WERI-Rb-1 (cell line): ENCODE measurements around the gene GTF2A1L.

Experiments used
- DNase-seq: peaks from one replicate; pipeline ENCODE4 v3.0.0-alpha.2; 2020
- H3K27ac ChIP-seq: fragments of 250-450 bp; sonication (Bioruptor Pico); 2 replicates; pipeline ENCODE4 v1.5.1; 2020; ENCODE audit warnings: mild to moderate bottlenecking, moderate library complexity
- H3K27me3 ChIP-seq: fragments of 250-450 bp; sonication (Bioruptor Pico); 2 replicates; pipeline ENCODE4 v1.5.1; 2021; ENCODE audit warnings: mild to moderate bottlenecking, low read depth, moderate library complexity; ENCODE audit not compliant: insufficient read depth, severe bottlenecking
- H3K36me3 ChIP-seq: fragments of 250-450 bp; sonication (Bioruptor Pico); 2 replicates; pipeline ENCODE4 v1.5.1; 2020; ENCODE audit warnings: mild to moderate bottlenecking, moderate library complexity
- H3K4me3 ChIP-seq: 2 replicates; pipeline ENCODE4 v1.5.1; 2011; ENCODE audit warnings: low read depth, mild to moderate bottlenecking, control low read depth, low read length
- H3K9me3 ChIP-seq: fragments of 250-450 bp; sonication (Bioruptor Pico); 2 replicates; pipeline ENCODE4 v1.5.1; 2021; ENCODE audit warnings: mild to moderate bottlenecking, moderate library complexity; ENCODE audit not compliant: severe bottlenecking
- CTCF ChIP-seq: IDR thresholded peaks from 2 replicates; pipeline ENCODE4 v1.5.1; 2011; ENCODE audit warnings: low read depth, mild to moderate bottlenecking, control low read depth, inconsistent platforms, low read length

GTF2A1L gene

DNA sequence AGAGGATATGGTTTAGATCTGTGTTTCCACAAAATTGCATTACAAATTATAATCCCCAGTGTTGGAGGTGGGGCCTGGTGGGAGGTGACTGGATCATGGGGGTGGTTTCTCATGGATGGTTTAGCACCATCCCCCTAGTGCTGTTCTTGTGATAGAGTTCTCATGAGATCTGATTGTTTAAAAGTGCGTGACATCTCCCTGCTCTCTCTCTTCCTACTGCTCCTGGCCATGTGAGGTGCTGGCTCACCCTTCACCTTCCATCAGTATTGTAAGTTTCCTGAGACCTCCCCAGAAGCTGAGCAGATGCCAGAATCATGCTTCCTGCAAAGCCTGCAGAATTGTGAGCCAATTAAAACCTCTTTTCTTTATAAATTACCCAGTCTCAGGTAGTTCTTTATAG lies 104.7 kb downstream of the GTF2A1L start:
- no peak overlapping the region for H3K4me3 ChIP-seq
- no peaks in the 10 kb centered on the region for H3K27me3 ChIP-seq
- H3K9me3 ChIP-seq: no peaks in the 10 kb centered on the region
- no peak for TF ChIP-seq CTCF
- H3K27ac ChIP-seq: no peak overlapping the region
- DNase-seq: no peak
- no peaks in the 10 kb centered on the region for H3K36me3 ChIP-seq

- H3K27ac ChIP-seq: no peak overlapping the region
- H3K36me3 ChIP-seq: no peaks in the 10 kb centered on the region
- DNase-seq: no peak
- no peaks in the 10 kb centered on the region for H3K9me3 ChIP-seq
- H3K27me3 ChIP-seq: no peaks in the 10 kb centered on the region
- TF ChIP-seq CTCF: no peak
- H3K4me3 ChIP-seq: no peak overlapping the region
These were observed 105.5 kb downstream of the GTF2A1L start for GRCh38 chr2:48723129-48723528.

- H3K27me3 ChIP-seq: no peaks in the 10 kb centered on the region
- no peak for DNase-seq
- no peak for TF ChIP-seq CTCF
- H3K9me3 ChIP-seq: no peaks in the 10 kb centered on the region
- no peaks in the 10 kb centered on the region for H3K36me3 ChIP-seq
- no peak overlapping the region for H3K4me3 ChIP-seq
- no peak overlapping the region for H3K27ac ChIP-seq
These were observed 106.6 kb downstream of the GTF2A1L start for GRCh38 chr2:48724278-48724677.

GRCh38 chr2:48725696-48726494 lies 108.2 kb downstream of the GTF2A1L start:
- no peak overlapping the region for H3K27ac ChIP-seq
- no peaks in the 10 kb centered on the region for H3K36me3 ChIP-seq
- DNase-seq: peak; percentile 37
- H3K4me3 ChIP-seq: no peak overlapping the region
- TF ChIP-seq CTCF: peak; percentile 37; the same call in 1 of the 2 replicates
- no peaks in the 10 kb centered on the region for H3K9me3 ChIP-seq
- no peaks in the 10 kb centered on the region for H3K27me3 ChIP-seq

DNA sequence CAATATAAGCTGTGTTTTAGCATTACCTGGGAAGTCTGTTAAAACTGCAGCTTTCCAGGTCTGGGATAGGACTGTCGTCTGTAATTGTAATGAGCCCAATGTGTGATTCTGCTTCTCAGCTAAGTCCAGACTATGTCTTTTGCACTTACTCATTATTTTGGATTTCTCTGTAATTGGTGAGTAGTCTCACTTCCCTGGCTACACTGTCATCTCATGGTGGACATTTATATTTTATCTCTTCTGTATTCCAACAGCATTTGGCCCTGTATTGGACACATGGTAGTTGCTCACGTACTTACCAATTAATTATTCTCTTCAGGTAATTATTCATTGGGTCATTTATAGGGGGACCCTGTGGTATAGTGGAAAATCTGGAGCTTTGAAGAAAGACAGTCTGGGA lies 109.9 kb downstream of the GTF2A1L start:
- no peaks in the 10 kb centered on the region for H3K36me3 ChIP-seq
- no peaks in the 10 kb centered on the region for H3K27me3 ChIP-seq
- DNase-seq: no peak
- no peaks in the 10 kb centered on the region for H3K9me3 ChIP-seq
- H3K27ac ChIP-seq: no peak overlapping the region
- 0 out of 2 replicates have a peak, but pooled peaks have one; percentile 24 for TF ChIP-seq CTCF
- H3K4me3 ChIP-seq: no peak overlapping the region

DNA sequence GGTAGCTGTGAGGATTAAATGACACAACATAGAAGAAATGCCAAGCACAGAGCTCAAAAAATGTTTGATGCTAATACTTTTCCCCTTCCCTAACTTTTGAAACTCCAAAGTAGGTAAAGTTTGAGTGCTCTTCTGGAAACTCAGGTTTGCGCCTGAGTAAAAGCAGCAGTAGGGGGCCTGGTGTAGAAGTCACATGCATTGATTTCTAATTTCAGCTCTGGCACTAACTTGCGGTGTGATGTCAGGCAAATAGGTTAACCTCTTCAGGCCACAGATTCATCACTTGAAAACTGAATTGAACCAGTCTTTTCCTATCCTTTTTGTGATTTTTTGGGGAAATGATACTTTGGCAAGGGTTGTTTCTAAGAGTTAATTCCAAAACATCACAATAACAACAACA lies 110.6 kb downstream of the GTF2A1L start:
- no peak for DNase-seq
- Histone ChIP-seq H3K9me3 (no peaks in the 10 kb centered on the region), H3K27me3 (no peaks in the 10 kb centered on the region), H3K4me3 (no peak overlapping the region), H3K27ac (no peak overlapping the region), H3K36me3 (no peaks in the 10 kb centered on the region)
- no peak for TF ChIP-seq CTCF
